HG02970 (cell line): ENCODE measurements around the gene TMEM196.

ENCODE experiments used
- ATAC-seq: cut with Tn5 transposase; IDR thresholded peaks from one replicate; pipeline ENCODE4 v1.9.1; 2021; ENCODE audit warnings: mild to moderate bottlenecking, moderate library complexity, moderate number of reproducible peaks; ENCODE audit not compliant: unreplicated experiment, low FRiP score

The TMEM196 gene

GRCh38 chr7:19772841-19773760 lies at the start of gene TMEM196:
TMEM196 (minus strand) TSS chr7:19773617; CDS start chr7:19772696, 921 bp downstream.
- no peak for ATAC-seq

- no peak for ATAC-seq
Observed at GRCh38 chr7:19816128-19816527, 42.7 kb upstream of the TMEM196 start.

GRCh38 chr7:19815546-19815945 lies 42.1 kb upstream of the TMEM196 start:
- no peak for ATAC-seq

- no peak for ATAC-seq
Observed at GRCh38 chr7:19814776-19815175, 41.4 kb upstream of the TMEM196 start.

GRCh38 chr7:19811386-19811785 lies 38.0 kb upstream of the TMEM196 start:
- no peak for ATAC-seq

- ATAC-seq = no peak
Observed at GRCh38 chr7:19798986-19799385, 25.6 kb upstream of the TMEM196 start.

- no peak for ATAC-seq
Observed at GRCh38 chr7:19783541-19783940, 10.1 kb upstream of the TMEM196 start.

- ATAC-seq = no peak
Observed at GRCh38 chr7:19776981-19777380, 3.6 kb upstream of the TMEM196 start.

GRCh38 chr7:19775578-19775977 lies 2.2 kb upstream of the TMEM196 start:
- ATAC-seq = no peak

GRCh38 chr7:19772306-19772705 lies 1.1 kb downstream of the TMEM196 start:
- ATAC-seq = no peak

GRCh38 chr7:19762631-19763030 lies 10.8 kb downstream of the TMEM196 start:
- ATAC-seq = no peak

GRCh38 chr7:19754521-19755116 lies 18.8 kb downstream of the TMEM196 start:
- ATAC-seq = no peak

- no peak for ATAC-seq
Observed at GRCh38 chr7:19752020-19752419, 21.4 kb downstream of the TMEM196 start.

GRCh38 chr7:19749658-19750057 lies 23.8 kb downstream of the TMEM196 start:
- no peak for ATAC-seq

- ATAC-seq = no peak
Observed at GRCh38 chr7:19747740-19748339, 25.6 kb downstream of the TMEM196 start.

- no peak for ATAC-seq
Observed at GRCh38 chr7:19744075-19744474, 29.3 kb downstream of the TMEM196 start.

- ATAC-seq = no peak
Observed at GRCh38 chr7:19728716-19729115, 44.7 kb downstream of the TMEM196 start.

- no peak for ATAC-seq
Observed at GRCh38 chr7:19725770-19726169, 47.6 kb downstream of the TMEM196 start.

GRCh38 chr7:19715499-19715898 lies 57.9 kb downstream of the TMEM196 start:
- ATAC-seq = no peak

- ATAC-seq = no peak
Observed at GRCh38 chr7:19713676-19714075, 59.7 kb downstream of the TMEM196 start.

- no peak for ATAC-seq
Observed at GRCh38 chr7:19709249-19709578, 64.2 kb downstream of the TMEM196 start.
